K562 (cell line): ENCODE measurements around the gene RAX. TPM values are rescaled to one million over a fixed set of nuclear protein-coding genes. Genes with fewer than 3 reads are reported as not detected.

Experiments used
- ATAC-seq: fragments of 200-7000 bp; cut with Tn5 transposase; 3 replicates; pipeline ENCODE4 v1.9.1; 2020; ENCODE audit warnings: moderate library complexity
- BruUV-seq: library from RNA; stranded (reverse); fragments of 400-500 nt; replicated peaks from 2 replicates; lab custom pipeline; 2021; lab: Mats Ljungman, UMichigan
- CTCF ChIA-PET: fragments of 300-600 bp; formaldehyde crosslinking; extraction: SDS; loops from one replicate; lab custom pipeline; 2021; ENCODE audit warnings: low intra/inter-chr PET ratio; lab: Yijun Ruan, JAX
- POLR2A ChIA-PET: fragments of 300-600, 350-650 bp; sonication (Branson Sonifier 250); formaldehyde crosslinking; extraction: SDS; loops from one replicate; lab custom pipeline; 2021; ENCODE audit warnings: antibody characterized with exemption, inconsistent platforms; lab: Yijun Ruan, JAX
- DNase-seq, 4 experiments: peaks; one replicate each; pipeline versions ENCODE4 v3.0.0 to v3.0.0-alpha.2; 2011 to 2018; ENCODE audit warnings: low spot score in 3 of 4, mixed read lengths in 3 of 4; ENCODE audit errors: extremely low read depth in 1 of 4
- FAIRE-seq: peaks from 2 replicates; lab custom pipeline; 2011; peaks lifted over from hg19 to GRCh38; lab: Jason Lieb, UNC
- H2AFZ ChIP-seq: 2 replicates; pipeline ENCODE4 v1.6.0; 2011; ENCODE audit warnings: low read depth, low read length, control low read depth, inconsistent platforms
- H3K27ac ChIP-seq: fragments of 200-600 bp; 3 replicates; pipeline ENCODE4 v1.8.0; 2011; ENCODE audit warnings: low read depth, mild to moderate bottlenecking, control low read depth, inconsistent platforms, low read length, moderate library complexity, mixed read lengths; ENCODE audit errors: extremely low read depth
- H3K27me3 ChIP-seq, 2 experiments: fragments of 300-600 bp in 1 of 2; 2 replicates in 1 of 2; 3 replicates in 1 of 2; pipeline versions ENCODE4 v1.6.0 to v1.8.0; 2011; ENCODE audit warnings: inconsistent platforms in 2 of 2, low read length in 2 of 2, mild to moderate bottlenecking in 1 of 2, mixed read lengths in 1 of 2, moderate library complexity in 1 of 2; ENCODE audit not compliant: control insufficient read depth in 2 of 2, insufficient read depth in 2 of 2
- H3K36me3 ChIP-seq: fragments of 300-600 bp; 3 replicates; pipeline ENCODE4 v1.8.0; 2011; ENCODE audit warnings: mild to moderate bottlenecking, low read length, inconsistent platforms; ENCODE audit not compliant: control insufficient read depth, insufficient read depth
- H3K4me1 ChIP-seq, 2 experiments: fragments of 200-600 bp in 1 of 2; replicated peaks in 1 of 2; 2 replicates in 1 of 2; 3 replicates in 1 of 2; pipeline versions ENCODE4 v1.5.1 to v1.8.0; 2011; ENCODE audit warnings: inconsistent platforms in 2 of 2, low read length in 2 of 2, mild to moderate bottlenecking in 1 of 2, mixed read lengths in 1 of 2, moderate library complexity in 1 of 2; ENCODE audit not compliant: control insufficient read depth in 2 of 2, insufficient read depth in 2 of 2
- H3K4me2 ChIP-seq: 2 replicates; pipeline ENCODE4 v1.6.1; 2011; ENCODE audit warnings: low read length, control low read depth, inconsistent platforms, mixed read lengths; ENCODE audit not compliant: insufficient read depth
- H3K4me3 ChIP-seq: fragments of 200-600 bp; sonication (generic), shearing (Covaris generic); 2 replicates; pipeline ENCODE4 v1.5.1; 2016; ENCODE audit warnings: control low read depth, inconsistent platforms
- H3K79me2 ChIP-seq: fragments of 200-600 bp; 3 replicates; pipeline ENCODE4 v1.8.0; 2011; ENCODE audit warnings: low read length, inconsistent platforms; ENCODE audit not compliant: control insufficient read depth, insufficient read depth
- H3K9ac ChIP-seq, 2 experiments: 2 replicates each; pipeline versions ENCODE4 v1.6.0 to v1.6.1; 2011; ENCODE audit warnings: low read depth in 2 of 2, low read length in 2 of 2, control low read depth in 1 of 2, inconsistent platforms in 1 of 2, mild to moderate bottlenecking in 1 of 2, mixed read lengths in 1 of 2; ENCODE audit not compliant: insufficient read depth in 1 of 2
- H3K9me1 ChIP-seq: one replicate; pipeline ENCODE4 v1.6.0; 2011; ENCODE audit warnings: inconsistent platforms, mild to moderate bottlenecking, low read length, moderate library complexity; ENCODE audit not compliant: control insufficient read depth, insufficient read depth
- H3K9me3 ChIP-seq: replicated peaks from 2 replicates; pipeline ENCODE4 v1.5.1; 2011; ENCODE audit warnings: low read depth, low read length, inconsistent platforms; ENCODE audit not compliant: control insufficient read depth, insufficient read depth
- H4K20me1 ChIP-seq: replicated peaks from 2 replicates; pipeline ENCODE4 v1.6.1; 2011; ENCODE audit warnings: low read length, inconsistent platforms, mixed read lengths; ENCODE audit not compliant: control insufficient read depth, insufficient read depth
- GTF2A2 ChIP-seq: IDR thresholded peaks from 2 replicates; pipeline ENCODE4 v1.6.1; 2016; ENCODE audit warnings: mild to moderate bottlenecking, missing genetic modification characterization, missing compliant biosample characterization
- GTF2F1 ChIP-seq: IDR thresholded peaks from 2 replicates; pipeline ENCODE4 v1.6.1; 2011; ENCODE audit warnings: low read depth, low read length, improper control_type of control experiment
- HMG20B ChIP-seq: fragments of 250-450 bp; sonication (Bioruptor Pico); IDR thresholded peaks from 2 replicates; pipeline ENCODE4 v1.5.0; 2021; ENCODE audit warnings: mild to moderate bottlenecking
- HOXB6 ChIP-seq: fragments of 250-450 bp; sonication (Bioruptor Pico); IDR thresholded peaks from 2 replicates; pipeline ENCODE4 v1.5.1; 2022; ENCODE audit warnings: mild to moderate bottlenecking, borderline replicate concordance
- KLF1 ChIP-seq: fragments of 450-650 bp; IDR thresholded peaks from 2 replicates; pipeline ENCODE4 v1.6.1; 2016; ENCODE audit warnings: missing genetic modification characterization, missing compliant biosample characterization
- RAD21 ChIP-seq, 2 experiments: fragments of 250-450 bp in 1 of 2; fragments of 450-650 bp in 1 of 2; sonication (Bioruptor Pico) in 1 of 2; formaldehyde crosslinking in 1 of 2; IDR thresholded peaks in 1 of 2; conservative IDR thresholded peaks in 1 of 2; 2 replicates each; pipeline versions ENCODE4 v1.4.0 to v1.8.0; 2020 to 2022; ENCODE audit warnings: mild to moderate bottlenecking in 2 of 2, moderate library complexity in 1 of 2
- RBM34 ChIP-seq: fragments of 200-400 bp; formaldehyde crosslinking; IDR thresholded peaks from 2 replicates; pipeline ENCODE4 v1.6.1; 2018; ENCODE audit warnings: low read length, borderline replicate concordance; ENCODE audit not compliant: insufficient read depth
- RNF2 ChIP-seq: sonication (generic); IDR thresholded peaks from 2 replicates; pipeline ENCODE4 v1.6.1; 2016
- ZNF140 ChIP-seq: fragments of 250-450 bp; sonication (Bioruptor Pico); IDR thresholded peaks from 2 replicates; pipeline ENCODE4 v1.8.0; 2021; ENCODE audit warnings: moderate library complexity, mild to moderate bottlenecking, inconsistent platforms
- WGBS: fragments of 100-300 bp; shearing (Covaris generic); methylation state at CpG from one replicate; pipeline ENCODE4 v1.1.6; 2016; ENCODE audit warnings: low coverage, mixed read lengths; ENCODE audit not compliant: insufficient coverage; ENCODE audit errors: missing lambda C conversion rate; 5-methylcytosine and 5-hydroxymethylcytosine counted together
- in situ Hi-C: fragments of 300-500 bp; cut with MboI; formaldehyde crosslinking; loops from 4 replicates; pipeline ENCODE4 v1.15.0; 2018; ENCODE audit warnings: inconsistent platforms, mixed read lengths
- intact Hi-C: fragments of 100-400 bp; cut with micrococcal nuclease; formaldehyde crosslinking; loops from 2 replicates; pipeline ENCODE4 v1.14.2; 2022
- polyA plus RNA-seq, 8 experiments: library from polyadenylated mRNA; depleted of rRNA in 4 of 8; stranded (reverse) in 5 of 8; unstranded in 3 of 8; fragments of >200 nt; fragmentation: Nextera tagmentation in 2 of 8; fragmentation: Illumina TruSeq in 1 of 8; extraction: Ambion mirVana in 2 of 8; extraction: Trizol in 1 of 8; gene quantifications; 2 replicates each; pipeline versions ENCODE4 v1.2.1 to v1.2.3, GENCODE V29; 2011 to 2014; ENCODE audit warnings: inconsistent platforms in 1 of 8, missing spikeins in 1 of 8
- total RNA-seq, 7 experiments: library from RNA; depleted of rRNA in 6 of 7; stranded (reverse); fragments of >200 nt in 6 of 7; fragmentation: Illumina TruSeq in 2 of 7; extraction: Trizol in 2 of 7; gene quantifications; 2 replicates each; pipeline versions ENCODE4 v1.2.1 to v1.2.3, GENCODE V29; 2011 to 2021; ENCODE audit warnings: low replicate concordance in 1 of 7

RAX gene
- total and polyA plus RNA-seq, 9 of the 15 experiments (the other 6 are each of a cell fraction or from before 2014, with no cell fraction given), result not detected

DNA sequence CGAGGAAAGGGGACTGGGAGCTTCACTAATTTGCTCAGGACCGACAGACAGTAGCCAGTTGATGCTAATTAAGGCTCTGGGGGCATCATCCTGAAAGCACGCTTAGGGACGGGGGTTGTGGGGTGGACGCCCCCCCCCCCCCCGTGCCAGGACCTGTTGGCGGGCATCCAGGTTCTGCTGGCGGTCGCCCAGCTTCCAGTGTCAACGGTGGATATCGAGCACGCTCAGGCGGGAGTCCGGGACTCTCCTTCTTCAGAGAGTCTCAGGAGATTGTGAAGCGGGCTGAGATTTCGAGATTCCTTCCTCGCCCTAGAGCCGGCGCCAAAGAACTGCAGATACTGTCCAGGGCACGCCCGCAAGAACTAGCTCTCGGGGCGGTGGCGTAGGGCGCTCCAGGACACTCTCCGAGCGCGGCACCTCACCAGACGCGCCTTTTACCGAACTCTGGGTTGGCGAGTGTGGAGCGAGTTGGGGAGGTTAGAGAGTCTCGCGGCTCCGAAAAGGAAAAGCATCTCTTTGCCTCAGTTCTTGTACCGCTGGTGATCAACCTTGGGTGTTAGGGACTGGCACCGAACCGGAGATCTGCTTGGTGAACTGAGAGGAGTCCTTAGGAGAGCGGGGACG, 5.6 kb downstream of the RAX start:
- H3K9me3 ChIP-seq, result no peaks in the 10 kb centered on the region
- no peak overlapping the region for H3K9ac ChIP-seq
- H3K4me2 ChIP-seq, result no peak overlapping the region
- no peaks in the 10 kb centered on the region for H3K36me3 ChIP-seq
- no TSS peak for BruUV-seq
- no peak overlapping the region for H2AFZ ChIP-seq
- ChIA-PET CTCF (no interaction called here), POLR2A (interaction anchor here (1.5 kb wide), 1 partner anchor 17 kb away, joined by 3 read pairs; no protein-coding TSS in a partner anchor)
- in situ Hi-C loops, result no loop called here
- H3K4me3 ChIP-seq, result no peak overlapping the region
- no peaks in the 10 kb centered on the region for H3K9me1 ChIP-seq
- FAIRE-seq, result no peak
- no peak for DNase-seq
- H4K20me1 ChIP-seq, result no peaks in the 10 kb centered on the region
- no peak for ATAC-seq
- TF ChIP-seq KLF1 (tag), result no peak
- TF ChIP-seq RBM34, result no peak
- H3K27me3 ChIP-seq, result peaks cover 5 to 50% of the 10 kb centered on the region in 2 experiments; a peak in 3 of 5 replicates
- H3K4me1 ChIP-seq, result peaks cover 0 to 21% of the 10 kb centered on the region in 2 experiments; a peak in 2 of 5 replicates
- H3K27ac ChIP-seq, result no peak overlapping the region
- intact Hi-C loops, result no loop called here
- no peaks in the 10 kb centered on the region for H3K79me2 ChIP-seq
- WGBS, result 14% methylated on average over 18 of the region's 41 CpGs

DNA sequence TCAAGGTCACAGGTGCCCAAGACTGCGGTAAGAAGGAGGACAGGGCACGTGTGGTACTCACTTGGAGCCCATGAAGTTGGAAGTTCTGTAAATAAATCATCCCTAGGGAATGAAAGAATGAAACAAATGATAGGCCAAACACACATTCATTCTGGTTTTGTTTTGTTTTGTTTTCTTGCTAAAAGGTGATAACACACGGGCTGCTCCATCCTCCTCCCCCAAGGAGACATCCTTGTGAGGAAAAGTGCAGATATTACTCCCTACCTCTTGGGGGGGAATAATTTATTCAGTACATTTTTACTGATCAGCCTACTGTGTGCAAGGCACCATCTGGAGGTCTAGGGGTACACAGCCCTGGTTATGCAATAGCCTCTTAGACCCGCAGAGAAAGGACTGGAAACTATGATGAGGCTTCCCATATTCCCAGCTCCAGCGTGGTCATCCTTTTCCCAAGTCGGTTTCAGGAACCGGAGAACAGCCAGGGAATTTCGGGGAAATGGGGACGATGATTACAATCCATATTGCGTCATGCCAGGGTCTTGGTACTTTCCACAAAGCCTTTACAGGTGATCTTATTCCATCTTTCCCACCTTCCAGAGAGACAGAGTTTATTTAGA, 6.3 kb downstream of the RAX start:
- no TSS peak for BruUV-seq
- Histone ChIP-seq H3K79me2 (no peaks in the 10 kb centered on the region), H3K9ac (no peak overlapping the region), H4K20me1 (no peaks in the 10 kb centered on the region), H3K36me3 (no peaks in the 10 kb centered on the region), H3K27ac (no peak overlapping the region), H3K9me3 (no peaks in the 10 kb centered on the region), H3K4me1 (peaks cover 0 to 21% of the 10 kb centered on the region in 2 experiments; a peak in 2 of 5 replicates), H3K9me1 (no peaks in the 10 kb centered on the region), H2AFZ (no peak overlapping the region), H3K4me3 (no peak overlapping the region), H3K4me2 (no peak overlapping the region), H3K27me3 (peaks cover 3 to 44% of the 10 kb centered on the region in 2 experiments; a peak in 3 of 5 replicates)
- TF ChIP-seq GTF2A2 (tag) (no peak), RNF2 (no peak), HOXB6 (CRISPR knock-in tag) (no peak), RAD21 (CRISPR knock-in tag; conservative IDR thresholded peaks at IDR 0.05 in 1 of 2, IDR thresholded peaks at IDR 0.05 in 1 of 2) (no peak), ZNF140 (CRISPR knock-in tag) (no peak), HMG20B (CRISPR knock-in tag) (no peak), GTF2F1 (no peak)
- FAIRE-seq (no peak), ATAC-seq (no peak), DNase-seq (no peak)
- intact Hi-C loops (no loop called here), in situ Hi-C loops (no loop called here)
- ChIA-PET CTCF (no interaction called here), POLR2A (interaction anchor here (1.5 kb wide), 1 partner anchor 17 kb away, joined by 3 read pairs; no protein-coding TSS in a partner anchor)
- WGBS, result 13% methylated on average over 9 of the region's 10 CpGs
